Measurements from ENCODE around the gene LMTK3.

- TF ChIP-seq, protein P1, sequence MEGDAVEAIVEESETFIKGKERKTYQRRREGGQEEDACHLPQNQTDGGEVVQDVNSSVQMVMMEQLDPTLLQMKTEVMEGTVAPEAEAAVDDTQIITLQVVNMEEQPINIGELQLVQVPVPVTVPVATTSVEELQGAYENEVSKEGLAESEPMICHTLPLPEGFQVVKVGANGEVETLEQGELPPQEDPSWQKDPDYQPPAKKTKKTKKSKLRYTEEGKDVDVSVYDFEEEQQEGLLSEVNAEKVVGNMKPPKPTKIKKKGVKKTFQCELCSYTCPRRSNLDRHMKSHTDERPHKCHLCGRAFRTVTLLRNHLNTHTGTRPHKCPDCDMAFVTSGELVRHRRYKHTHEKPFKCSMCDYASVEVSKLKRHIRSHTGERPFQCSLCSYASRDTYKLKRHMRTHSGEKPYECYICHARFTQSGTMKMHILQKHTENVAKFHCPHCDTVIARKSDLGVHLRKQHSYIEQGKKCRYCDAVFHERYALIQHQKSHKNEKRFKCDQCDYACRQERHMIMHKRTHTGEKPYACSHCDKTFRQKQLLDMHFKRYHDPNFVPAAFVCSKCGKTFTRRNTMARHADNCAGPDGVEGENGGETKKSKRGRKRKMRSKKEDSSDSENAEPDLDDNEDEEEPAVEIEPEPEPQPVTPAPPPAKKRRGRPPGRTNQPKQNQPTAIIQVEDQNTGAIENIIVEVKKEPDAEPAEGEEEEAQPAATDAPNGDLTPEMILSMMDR (conservative IDR thresholded peaks at IDR 0.05; ENCODE audit: low read depth, low read length) = no peak
- TF ChIP-seq RAD21 (IDR thresholded peaks at IDR 0.05; ENCODE audit: low read length) (no peak), MAFK (IDR thresholded peaks at IDR 0.05; ENCODE audit: low read depth, low read length) (peak; percentile 87), USF2 (IDR thresholded peaks at IDR 0.05; ENCODE audit: low read depth, low read length) (no peak), MXI1 (IDR thresholded peaks at IDR 0.05; ENCODE audit: borderline replicate concordance, low read depth, low read length) (no peak), FOS (IDR thresholded peaks at IDR 0.05; ENCODE audit: low read depth, low read length) (no peak), POLR2A (IDR thresholded peaks at IDR 0.05; ENCODE audit: low read depth, low read length) (no peak), RCOR1 (IDR thresholded peaks at IDR 0.05; ENCODE audit: insufficient replicate concordance, low read length) (peak; percentile 30), MAZ (IDR thresholded peaks at IDR 0.05; ENCODE audit: borderline replicate concordance, low read depth, low read length) (no peak), CEBPB (IDR thresholded peaks at IDR 0.05; ENCODE audit: low read depth, low read length) (no peak), SMC3 (IDR thresholded peaks at IDR 0.05; ENCODE audit: low read depth, low read length) (no peak)
- TF ChIP-seq, protein P2, sequence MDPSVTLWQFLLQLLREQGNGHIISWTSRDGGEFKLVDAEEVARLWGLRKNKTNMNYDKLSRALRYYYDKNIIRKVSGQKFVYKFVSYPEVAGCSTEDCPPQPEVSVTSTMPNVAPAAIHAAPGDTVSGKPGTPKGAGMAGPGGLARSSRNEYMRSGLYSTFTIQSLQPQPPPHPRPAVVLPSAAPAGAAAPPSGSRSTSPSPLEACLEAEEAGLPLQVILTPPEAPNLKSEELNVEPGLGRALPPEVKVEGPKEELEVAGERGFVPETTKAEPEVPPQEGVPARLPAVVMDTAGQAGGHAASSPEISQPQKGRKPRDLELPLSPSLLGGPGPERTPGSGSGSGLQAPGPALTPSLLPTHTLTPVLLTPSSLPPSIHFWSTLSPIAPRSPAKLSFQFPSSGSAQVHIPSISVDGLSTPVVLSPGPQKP (IDR thresholded peaks at IDR 0.05; ENCODE audit: borderline replicate concordance, low read depth, low read length) = no peak
These were observed 48.5 kb upstream of the LMTK3 start for GRCh38 chr19:48560095-48560530.

Data from IMR-90 (cell line).